Measurements from ENCODE around the gene SPNS1.

GRCh38 chr16:28990375-28991040 is 15.9 kb downstream of the SPNS1 start:
- TF ChIP-seq CTCF (IDR thresholded peaks at IDR 0.05), result no peak
- TF ChIP-seq POLR2A (IDR thresholded peaks at IDR 0.05), result no peak

All from testis (tissue), 2 donors.